Adrenal gland (tissue), 5 donors: ENCODE results near the gene GPRC5D.

ENCODE experiments used
- CTCF ChIP-seq, 6 experiments: fragments of 450-650 bp in 4 of 6; fragments of 200-600 bp in 2 of 6; sonication (generic) in 1 of 6; IDR thresholded peaks; 1 replicate in 5 of 6; 2 replicates in 1 of 6; pipeline versions ENCODE4 v1.5.1 to v1.8.0; 2016 to 2021; ENCODE audit warnings: antibody characterized with exemption in 6 of 6, mild to moderate bottlenecking in 2 of 6, moderate library complexity in 1 of 6
- POLR2A ChIP-seq, 2 donors: fragments of 450-650 bp; IDR thresholded peaks; one replicate each; pipeline ENCODE4 v1.6.1; 2017; ENCODE audit warnings: antibody characterized with exemption in 2 of 2, mild to moderate bottlenecking in 2 of 2, moderate library complexity in 1 of 2
- donor health status: DM: no; HTN: no; CAD: no.

GRCh38 chr12:12938541-12938940 lies 13.4 kb downstream of the GPRC5D start:
- no peak for TF ChIP-seq CTCF (IDR thresholded peaks at IDR 0.05)
- no peak for TF ChIP-seq POLR2A (IDR thresholded peaks at IDR 0.05)
